ENCODE measurements around the gene OSBPL10. TPM values are rescaled to one million over a fixed set of nuclear protein-coding genes. Genes with fewer than 3 reads are reported as not detected.

OSBPL10 gene
- total and polyA plus RNA-seq, 2 of the 8 experiments (the other 6 are each of a cell fraction or from before 2014, with no cell fraction given) = 26.2 to 86.7 TPM

GRCh38 chr3:31765871-31766270 lies 215.2 kb downstream of the OSBPL10 start:
- H3K18ac ChIP-seq (ENCODE audit: extremely low read depth, low read length) = no peak overlapping the region
- H2AK5ac ChIP-seq (ENCODE audit: low read depth, low read length) = no peak overlapping the region
- H2AFZ ChIP-seq (ENCODE audit: low read length) = no peak overlapping the region
- no peak overlapping the region for H4K91ac ChIP-seq (replicated peaks; ENCODE audit: insufficient read length, low read length)
- 85% methylated on average over 3 of the region's 4 CpGs; no CpG with 5 or more reads in 1 of the 2 experiments for WGBS, 2 experiments (ENCODE audit: extremely low coverage in 1 of 2, insufficient coverage in 1 of 2, insufficient read length in 1 of 2, insufficient replicate concordance in 2 of 2, low coverage in 1 of 2, low lambda C conversion rate in 2 of 2, missing lambda C conversion rate in 1 of 2)
- no peak overlapping the region for H2BK5ac ChIP-seq (ENCODE audit: low read depth, low read length)
- no peaks in the 10 kb centered on the region for H3K9me3 ChIP-seq (ENCODE audit: insufficient read depth in 2 of 2, low read depth in 1 of 2, low read length in 1 of 2)
- H3K36me3 ChIP-seq (ENCODE audit: control insufficient read depth in 2 of 4, insufficient read depth in 4 of 4, low read length in 3 of 4) = no peaks in the 10 kb centered on the region
- no peak overlapping the region for H3K9ac ChIP-seq (replicated peaks in 1 of 4; ENCODE audit: extremely low read depth in 1 of 4, low read depth in 3 of 4, low read length in 3 of 4)
- ChIA-PET CTCF (ENCODE audit: partially characterized antibody) (interaction anchor here (1.1 to 1.7 kb wide), 4 partner anchors 11 to 203 kb away, joined by 3 to 5 read pairs (median 4); no protein-coding TSS in a partner anchor), POLR2A (ENCODE audit: partially characterized antibody) (no interaction called here)
- no peak overlapping the region for H2BK15ac ChIP-seq (ENCODE audit: low read length)
- H3K79me2 ChIP-seq (ENCODE audit: control insufficient read depth in 1 of 2, insufficient read depth in 2 of 2, low read length in 2 of 2) = peaks cover 0 to 17% of the 10 kb centered on the region in 2 experiments; a peak in 2 of 4 replicates
- no peak overlapping the region for H2BK12ac ChIP-seq (ENCODE audit: low read depth, low read length)
- H2BK120ac ChIP-seq (replicated peaks; ENCODE audit: low read depth, low read length) = no peak overlapping the region
- no peak overlapping the region for H2BK20ac ChIP-seq (ENCODE audit: low read length)
- peak in 1 of 2 experiments; percentile 13 for DNase-seq (ENCODE audit: low read depth in 1 of 2, low spot score in 2 of 2)
- no peak overlapping the region for H3K27ac ChIP-seq (ENCODE audit: low read depth, low read length)
- peaks cover 0 to 2% (median 0%) of the 10 kb centered on the region in 4 experiments; a peak in 1 of 7 replicates for H3K4me1 ChIP-seq (replicated peaks in 1 of 4; ENCODE audit: control insufficient read depth in 3 of 4, insufficient read depth in 4 of 4, low read length in 3 of 4)
- no peak overlapping the region for H4K5ac ChIP-seq (ENCODE audit: insufficient read length, low read depth, low read length)
- no peaks in the 10 kb centered on the region for H3K27me3 ChIP-seq (replicated peaks in 1 of 4; ENCODE audit: control insufficient read depth in 3 of 4, extremely low read depth in 1 of 4, insufficient read depth in 3 of 4, low read length in 3 of 4)
- H3K79me1 ChIP-seq (ENCODE audit: low read depth, low read length) = 0 out of 2 replicates have a peak, but pooled peaks cover 2% of the 10 kb centered on the region
- H3K4ac ChIP-seq (replicated peaks; ENCODE audit: insufficient read length, low read depth, low read length) = no peak overlapping the region
- no peak overlapping the region for H3K23ac ChIP-seq (ENCODE audit: insufficient read length)
- no peak for FAIRE-seq
- H3K14ac ChIP-seq (ENCODE audit: insufficient read length) = no peak overlapping the region
- no peak overlapping the region for H4K8ac ChIP-seq (ENCODE audit: extremely low read depth, insufficient read depth, low read length)
- TF ChIP-seq E2F6 (IDR thresholded peaks at IDR 0.05) (no peak), TAF1 (IDR thresholded peaks at IDR 0.05; ENCODE audit: low read depth, low read length) (no peak), GABPA (IDR thresholded peaks at IDR 0.05; ENCODE audit: borderline replicate concordance, insufficient read depth, low read length) (no peak), TCF12 (IDR thresholded peaks at IDR 0.05; ENCODE audit: low read depth, low read length) (no peak), EP300 (IDR thresholded peaks at IDR 0.05; ENCODE audit: borderline replicate concordance in 1 of 2, low read depth in 2 of 2, low read length in 2 of 2) (no peak), SP1 (IDR thresholded peaks at IDR 0.05; ENCODE audit: low read depth, low read length) (no peak), SP2 (IDR thresholded peaks at IDR 0.05; ENCODE audit: low read length) (no peak)
- H3K56ac ChIP-seq (replicated peaks; ENCODE audit: insufficient read length, low read depth, low read length) = no peak overlapping the region
- no peaks in the 10 kb centered on the region for H3K23me2 ChIP-seq (ENCODE audit: low read depth, low read length)
- no peak overlapping the region for H3K4me2 ChIP-seq (ENCODE audit: insufficient read depth in 1 of 2, low read depth in 2 of 2, low read length in 2 of 2)
- H3K4me3 ChIP-seq (ENCODE audit: extremely low read depth in 1 of 4, insufficient read depth in 2 of 4, low read depth in 3 of 4, low read length in 4 of 4) = no peak overlapping the region
- no peaks in the 10 kb centered on the region for H4K20me1 ChIP-seq (replicated peaks in 1 of 2; ENCODE audit: control insufficient read depth in 1 of 2, insufficient read depth in 2 of 2, low read length in 2 of 2)
